ENCODE results near the gene SLC35E1.

Gene SLC35E1

GRCh38 chr19:16532440-16533234 lies 39.6 kb downstream of the SLC35E1 start:
- no peak for DNase-seq (ENCODE audit: extremely low read depth, insufficient read length)

GRCh38 chr19:16531380-16531669 lies 40.9 kb downstream of the SLC35E1 start:
- Histone ChIP-seq H3K36me3 (ENCODE audit: control insufficient read depth, insufficient read depth, low read length) (peaks cover 59% of the 10 kb centered on the region), H3K27me3 (replicated peaks; ENCODE audit: control insufficient read depth, insufficient read depth, low read length) (no peaks in the 10 kb centered on the region), H3K4me3 (replicated peaks; ENCODE audit: low read depth, low read length) (no peak overlapping the region)
- no peak for DNase-seq (ENCODE audit: extremely low read depth, insufficient read length)
- TF ChIP-seq CTCF (IDR thresholded peaks at IDR 0.05; ENCODE audit: insufficient read depth, low read length, poor library complexity, severe bottlenecking), result no peak

More at GRCh38 chr19:16532440-16533234, 39.6 kb downstream of the SLC35E1 start:
- H3K27me3 ChIP-seq (replicated peaks; ENCODE audit: control insufficient read depth, insufficient read depth, low read length), result no peaks in the 10 kb centered on the region
- no peak overlapping the region for H3K4me3 ChIP-seq (replicated peaks; ENCODE audit: low read depth, low read length)
- H3K36me3 ChIP-seq (ENCODE audit: control insufficient read depth, insufficient read depth, low read length), result peaks cover 54% of the 10 kb centered on the region
- TF ChIP-seq CTCF (IDR thresholded peaks at IDR 0.05; ENCODE audit: insufficient read depth, low read length, poor library complexity, severe bottlenecking), result no peak

GRCh38 chr19:16530540-16531379 lies 41.5 kb downstream of the SLC35E1 start:
- DNase-seq (ENCODE audit: extremely low read depth, insufficient read length), result no peak
- Histone ChIP-seq H3K36me3 (ENCODE audit: control insufficient read depth, insufficient read depth, low read length) (peaks cover 56% of the 10 kb centered on the region), H3K4me3 (replicated peaks; ENCODE audit: low read depth, low read length) (no peak overlapping the region), H3K27me3 (replicated peaks; ENCODE audit: control insufficient read depth, insufficient read depth, low read length) (no peaks in the 10 kb centered on the region)
- TF ChIP-seq CTCF (IDR thresholded peaks at IDR 0.05; ENCODE audit: insufficient read depth, low read length, poor library complexity, severe bottlenecking), result no peak

GRCh38 chr19:16529466-16530144 lies 42.6 kb downstream of the SLC35E1 start:
- DNase-seq (ENCODE audit: extremely low read depth, insufficient read length), result no peak
- no peak for TF ChIP-seq CTCF (IDR thresholded peaks at IDR 0.05; ENCODE audit: insufficient read depth, low read length, poor library complexity, severe bottlenecking)
- no peaks in the 10 kb centered on the region for H3K27me3 ChIP-seq (replicated peaks; ENCODE audit: control insufficient read depth, insufficient read depth, low read length)
- H3K4me3 ChIP-seq (replicated peaks; ENCODE audit: low read depth, low read length), result no peak overlapping the region
- H3K36me3 ChIP-seq (ENCODE audit: control insufficient read depth, insufficient read depth, low read length), result peaks cover 59% of the 10 kb centered on the region

- peaks cover 64% of the 10 kb centered on the region for H3K36me3 ChIP-seq (ENCODE audit: control insufficient read depth, insufficient read depth, low read length)
- DNase-seq (ENCODE audit: extremely low read depth, insufficient read length), result no peak
- H3K4me3 ChIP-seq (replicated peaks; ENCODE audit: low read depth, low read length), result no peak overlapping the region
- peak; percentile 73 for TF ChIP-seq CTCF (IDR thresholded peaks at IDR 0.05; ENCODE audit: insufficient read depth, low read length, poor library complexity, severe bottlenecking)
- no peaks in the 10 kb centered on the region for H3K27me3 ChIP-seq (replicated peaks; ENCODE audit: control insufficient read depth, insufficient read depth, low read length)
Measured at GRCh38 chr19:16527971-16528521, 44.2 kb downstream of the SLC35E1 start.
